Large intestine (tissue), 3 donors: ENCODE measurements around the gene CHRM2. TPM values are rescaled to one million over a fixed set of nuclear protein-coding genes. Genes with fewer than 3 reads are reported as not detected.

ENCODE experiments used
- DNase-seq, 2 donors: peaks; one replicate each; pipeline versions ENCODE4 v3.0.0 to v3.0.0-alpha.2; 2013
- H3K27ac ChIP-seq: one replicate; pipeline ENCODE4 v1.5.1; 2013; ENCODE audit warnings: low read length
- H3K27me3 ChIP-seq: 2 replicates; pipeline ENCODE4 v1.6.1; 2013; ENCODE audit warnings: low read length; ENCODE audit not compliant: control insufficient read depth, insufficient read depth
- H3K36me3 ChIP-seq: 2 replicates; pipeline ENCODE4 v1.6.1; 2013; ENCODE audit warnings: low read length; ENCODE audit not compliant: control insufficient read depth, insufficient read depth
- H3K4me1 ChIP-seq: one replicate; pipeline ENCODE4 v1.6.1; 2013; ENCODE audit warnings: low read length; ENCODE audit not compliant: control insufficient read depth, insufficient read depth
- H3K4me3 ChIP-seq: one replicate; pipeline ENCODE4 v1.5.1; 2013; ENCODE audit warnings: low read length
- H3K9me3 ChIP-seq: one replicate; pipeline ENCODE4 v1.6.1; 2013; ENCODE audit warnings: mild to moderate bottlenecking, low read depth, low read length, moderate library complexity; ENCODE audit not compliant: control insufficient read depth
- WGBS: methylation state at CpG from one replicate; pipeline ENCODE4 v1.1.5; 2013; ENCODE audit warnings: low lambda C conversion rate; ENCODE audit not compliant: insufficient coverage; 5-methylcytosine and 5-hydroxymethylcytosine counted together
- polyA plus RNA-seq: library from polyadenylated mRNA; unstranded; fragments of 120-200 nt; gene quantifications from one replicate; pipeline ENCODE4 v1.2.1, GENCODE V29; 2013

Gene CHRM2
- polyA plus RNA-seq, 1 donor: 7.3 TPM

DNA sequence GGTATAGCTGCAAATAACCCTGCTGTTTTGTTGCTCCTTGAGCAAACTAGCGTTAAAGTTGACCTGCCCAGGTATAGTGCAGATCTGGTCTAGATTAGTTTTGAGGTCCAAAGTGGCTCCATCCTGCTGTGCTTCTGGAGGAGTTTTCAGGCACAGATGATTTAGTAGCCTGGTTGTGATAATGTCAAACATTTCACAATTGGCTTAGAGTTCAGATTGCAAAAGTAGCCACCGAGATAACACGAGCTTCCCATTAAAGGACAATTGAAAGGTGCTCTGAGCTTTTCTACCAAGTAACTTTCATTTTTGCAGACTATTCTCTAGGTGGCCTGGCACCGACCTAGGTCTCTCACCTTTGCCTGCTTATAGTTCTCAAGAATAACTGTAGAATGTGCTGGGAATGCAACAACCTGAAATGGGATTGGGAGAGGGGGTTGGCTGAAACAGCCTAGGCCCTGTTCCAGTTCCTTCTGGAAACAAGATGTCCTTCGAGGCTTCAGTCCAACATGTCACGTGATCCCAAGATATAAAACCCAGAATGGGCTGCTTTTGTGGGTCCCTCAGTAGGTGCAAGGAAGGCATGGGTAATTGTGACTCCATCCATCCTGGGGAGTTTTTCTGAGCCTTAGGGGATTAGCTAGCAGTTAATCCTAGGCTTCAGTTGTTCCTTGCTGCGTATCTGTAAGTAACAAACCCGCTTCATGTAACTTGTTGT, 201.0 kb downstream of the CHRM2 start:
- H3K27ac ChIP-seq: no peak overlapping the region
- H3K27me3 ChIP-seq: no peaks in the 10 kb centered on the region
- no peaks in the 10 kb centered on the region for H3K4me1 ChIP-seq
- no peaks in the 10 kb centered on the region for H3K36me3 ChIP-seq
- H3K4me3 ChIP-seq: no peak overlapping the region
- DNase-seq: no peak
- no peaks in the 10 kb centered on the region for H3K9me3 ChIP-seq
- WGBS: no CpG with 5 or more reads among the region's 8 CpGs
